Left colon (tissue), 2 donors: ENCODE data around the gene NR4A1. TPM values are rescaled to one million over a fixed set of nuclear protein-coding genes. Genes with fewer than 3 reads are reported as not detected.

Experiments used
- ATAC-seq: fragments of 200-7000 bp; cut with Tn5 transposase; one replicate; pipeline ENCODE4 v1.9.1; 2020; ENCODE audit warnings: mild to moderate bottlenecking, moderate library complexity
- DNase-seq, 2 donors: peaks; one replicate each; pipeline ENCODE4 v3.0.0-alpha.2; 2020
- intact Hi-C, 2 donors: fragments of 100-400 bp; cut with DNase I in 1 of 2; cut with micrococcal nuclease in 1 of 2; formaldehyde crosslinking; loops; one replicate each; pipeline versions ENCODE4 v1.11.2 to v1.14.0; 2022; cut with DNase I, micrococcal nuclease
- total RNA-seq, 2 donors: library from RNA; stranded (reverse); fragmentation: NEBNext Ultra II Directional; extraction: Animal tissue kit (Norgen Biotek cat#: 25700); gene quantifications; one replicate each; pipeline ENCODE4 v1.2.1, GENCODE V29; 2021
- donor health status: DM: no; HTN: no; CAD: no.
- donor health status: DM: yes; HTN: yes; CAD: no.

The NR4A1 gene
- total RNA-seq, 2 donors from 2014 or later, result 37.7 to 182 TPM

DNA sequence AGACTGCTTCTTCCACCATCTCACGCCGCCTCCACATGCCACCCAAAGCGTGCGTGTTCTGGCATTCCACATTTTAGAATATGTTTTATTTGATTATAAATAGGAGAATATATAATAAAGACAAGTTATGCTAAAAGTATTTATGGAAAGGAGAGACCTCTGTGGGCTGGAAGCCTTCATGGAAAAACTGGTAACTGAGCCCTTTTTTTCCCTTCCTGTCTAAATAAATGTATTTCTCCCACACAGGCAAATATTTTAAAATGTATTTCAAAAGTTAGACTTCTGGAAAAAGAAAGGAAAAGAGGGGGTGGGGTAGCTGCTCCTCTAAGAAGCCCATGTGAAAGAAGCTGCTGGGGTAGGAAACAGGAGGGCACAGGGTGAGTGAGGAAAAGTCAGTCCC, 16.1 kb upstream of the NR4A1 start:
- ATAC-seq, result no peak
- DNase-seq, result no peak
- intact Hi-C loops, result no loop called here

DNA sequence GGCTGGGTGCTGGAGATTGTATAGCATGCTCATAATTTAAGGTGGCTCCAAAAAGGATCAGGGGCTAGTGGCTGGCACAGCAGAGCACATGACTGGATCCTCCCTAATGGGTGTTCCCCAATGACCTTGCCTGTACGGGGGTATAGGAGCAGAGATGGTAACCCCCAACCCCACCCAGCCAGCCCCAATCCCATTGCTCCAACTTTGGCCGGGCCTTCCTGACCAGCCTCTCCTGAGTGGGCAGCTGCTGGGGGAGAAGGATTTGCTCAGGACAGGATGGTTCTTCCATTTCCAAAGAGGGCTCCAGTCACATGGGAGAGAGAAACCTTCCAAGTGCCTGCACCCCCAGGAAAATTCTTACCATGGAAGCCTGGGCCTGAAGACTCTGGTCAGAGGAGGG, 15.3 kb upstream of the NR4A1 start:
- intact Hi-C loops, result no loop called here
- DNase-seq (no peak), ATAC-seq (no peak)

DNA sequence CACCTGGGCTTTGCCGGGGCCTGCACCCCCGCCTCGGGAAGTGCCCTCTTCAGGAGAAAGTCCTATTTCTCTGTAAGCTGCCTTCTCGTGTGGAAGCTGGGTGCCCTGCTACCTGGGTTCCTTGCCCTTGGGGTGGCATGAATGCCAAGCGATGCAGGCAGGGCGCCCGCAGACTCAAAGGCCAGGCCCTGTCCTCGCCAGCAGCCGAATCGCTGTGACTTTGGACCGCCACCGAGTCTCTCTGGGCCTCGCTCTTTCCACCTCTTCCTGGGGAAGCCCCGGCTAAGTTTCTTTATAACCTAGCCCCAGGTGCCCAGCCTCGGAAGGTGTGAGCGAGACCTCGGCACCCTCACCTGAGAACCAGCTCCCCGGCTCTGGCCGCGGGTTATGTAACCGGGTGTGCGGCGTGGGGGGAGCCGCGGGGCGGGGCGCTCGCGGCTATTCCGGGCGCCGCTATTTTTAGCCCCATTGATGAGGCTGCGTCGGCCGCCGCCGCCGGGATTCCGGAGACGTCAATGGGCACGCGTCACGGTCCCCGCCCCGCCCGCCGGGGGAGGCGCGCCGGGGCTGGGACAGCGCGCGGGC, 14.6 kb upstream of the NR4A1 start:
- DNase-seq, result peak; percentile 90 to 92
- intact Hi-C loops, result no loop called here
- ATAC-seq, result peak; percentile 68

DNA sequence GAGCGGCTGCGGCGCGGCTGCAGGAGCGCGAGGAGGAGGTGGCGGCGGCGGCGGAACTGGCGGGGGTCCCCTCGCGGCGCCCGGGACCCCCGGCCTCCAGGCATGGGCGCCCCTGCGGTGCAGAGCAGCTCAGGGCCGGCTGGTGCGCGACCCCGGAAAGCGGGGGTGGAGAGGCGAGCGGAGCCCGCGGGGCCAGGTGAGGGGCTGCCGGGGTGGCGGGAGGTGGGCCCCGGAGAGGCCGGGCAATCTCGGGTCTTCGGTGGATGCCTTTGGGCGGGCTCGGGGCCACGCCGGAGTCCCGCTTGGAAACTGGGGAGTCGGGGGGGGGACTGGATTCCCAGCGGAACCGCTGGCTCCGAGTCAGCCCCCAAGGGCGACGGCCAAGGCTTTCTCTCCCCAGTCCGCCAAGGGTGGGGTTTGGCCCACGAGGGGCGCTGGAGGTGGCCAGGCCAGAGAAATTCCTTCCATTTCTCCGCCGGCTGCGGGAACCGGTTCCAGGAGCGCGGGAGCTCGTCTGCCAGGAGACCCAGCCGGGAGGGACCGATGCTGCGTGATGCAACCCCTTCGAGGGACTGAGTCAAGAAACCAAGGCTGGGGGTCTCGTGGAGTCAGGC, 13.9 kb upstream of the NR4A1 start:
- intact Hi-C loops, result no loop called here
- ATAC-seq (no peak), DNase-seq (peak in 1 of 2 donors; percentile 57)

DNA sequence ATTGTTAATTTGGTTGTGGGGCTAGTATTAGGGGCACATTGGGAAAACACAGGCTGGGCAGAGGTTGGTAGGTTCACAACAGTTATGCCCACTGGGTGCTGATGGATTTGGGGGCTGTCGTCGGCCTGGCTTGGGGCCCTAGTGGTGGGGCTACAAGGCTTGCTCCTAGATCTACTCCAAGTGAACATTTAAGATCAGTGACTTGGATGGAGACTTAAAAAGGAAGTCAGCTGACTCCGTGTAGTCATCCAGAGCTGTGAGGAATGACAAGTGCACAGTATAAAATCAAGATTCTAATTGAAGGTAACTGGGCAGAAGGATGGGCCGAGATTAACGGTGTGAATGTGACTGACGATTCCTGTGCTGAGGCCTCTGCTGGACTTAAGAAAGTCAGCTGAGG, 12.8 kb upstream of the NR4A1 start:
- ATAC-seq (no peak), DNase-seq (peak in 1 of 2 donors; percentile 23)
- intact Hi-C loops, result no loop called here

DNA sequence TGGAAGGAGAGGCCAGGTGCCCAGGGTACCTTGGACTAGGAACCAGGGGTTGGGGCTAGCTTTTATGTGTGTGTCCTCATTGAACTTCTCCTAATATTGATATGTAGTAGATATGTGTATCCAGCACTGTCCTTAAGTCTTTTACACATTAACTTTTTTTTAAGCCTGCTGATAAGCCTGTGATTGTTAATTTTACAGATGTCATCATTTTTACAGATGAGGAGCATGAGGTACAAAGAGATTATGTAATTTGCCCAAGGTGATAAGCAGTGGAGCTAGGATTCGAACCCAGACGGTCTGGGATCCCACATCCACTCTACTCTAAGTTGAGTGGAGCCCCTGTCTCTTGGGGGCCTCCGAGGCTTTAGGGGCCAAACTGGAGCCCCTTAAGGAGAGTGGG, 10.2 kb upstream of the NR4A1 start:
- DNase-seq, result no peak
- no peak for ATAC-seq
- intact Hi-C loops, result no loop called here

DNA sequence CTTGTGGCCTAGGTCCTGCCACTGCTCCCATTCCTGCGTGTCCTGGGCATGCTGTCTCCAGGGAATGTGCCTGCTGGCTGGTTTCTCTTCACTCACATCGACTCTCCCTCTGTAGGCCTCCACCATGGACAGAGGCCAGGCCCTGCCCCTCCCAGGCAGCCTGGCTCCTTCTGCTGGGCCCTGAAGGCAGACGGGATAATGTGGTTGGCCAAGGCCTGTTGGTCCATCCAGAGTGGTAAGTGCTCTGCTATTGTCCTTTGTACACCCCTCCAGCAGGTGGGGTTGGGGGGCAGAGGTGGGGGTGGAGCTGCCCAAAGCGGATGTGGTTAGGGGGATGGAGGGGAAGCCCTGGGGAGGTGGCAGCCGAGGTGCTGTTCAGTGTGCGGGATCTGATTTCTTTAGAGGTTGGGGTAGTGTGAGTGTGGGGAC, 9.5 kb upstream of the NR4A1 start:
- ATAC-seq (no peak), DNase-seq (peak in 1 of 2 donors; percentile 26)
- intact Hi-C loops, result no loop called here

DNA sequence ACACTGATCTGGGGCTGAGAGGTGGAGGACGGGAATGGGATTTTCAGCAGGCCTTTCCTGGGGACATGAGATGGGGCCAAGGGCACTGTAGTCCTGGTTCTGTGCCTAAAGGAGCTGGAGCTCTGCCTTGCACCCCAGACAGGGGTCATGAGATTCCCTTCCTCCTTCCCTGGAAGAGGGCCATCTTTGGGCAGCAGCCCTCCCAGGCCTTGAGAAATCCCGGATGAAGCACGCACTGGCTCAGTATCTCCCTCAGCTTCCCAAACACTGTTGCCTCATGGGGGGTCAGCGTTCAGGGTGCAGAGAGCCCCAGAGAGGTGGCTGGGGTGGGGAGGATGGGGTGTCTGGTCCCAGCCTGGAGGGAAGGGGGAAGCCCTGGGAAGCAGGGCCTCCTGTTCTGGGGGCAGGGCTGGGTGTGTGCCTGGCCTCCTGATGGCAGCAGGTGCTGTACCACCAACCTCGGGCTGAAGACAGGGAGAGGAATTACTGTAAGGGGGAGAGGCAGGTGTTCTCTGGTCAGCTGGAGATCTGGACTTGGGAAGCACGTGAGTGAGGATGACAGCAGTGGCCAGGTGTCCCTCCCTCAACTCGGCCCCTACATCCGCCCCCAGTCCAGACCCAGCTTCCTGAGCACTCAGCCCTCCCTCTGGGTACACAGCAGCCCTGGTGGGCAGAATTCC, 8.4 kb upstream of the NR4A1 start:
- DNase-seq (peak in 1 of 2 donors; percentile 20), ATAC-seq (no peak)
- intact Hi-C loops, result no loop called here

DNA sequence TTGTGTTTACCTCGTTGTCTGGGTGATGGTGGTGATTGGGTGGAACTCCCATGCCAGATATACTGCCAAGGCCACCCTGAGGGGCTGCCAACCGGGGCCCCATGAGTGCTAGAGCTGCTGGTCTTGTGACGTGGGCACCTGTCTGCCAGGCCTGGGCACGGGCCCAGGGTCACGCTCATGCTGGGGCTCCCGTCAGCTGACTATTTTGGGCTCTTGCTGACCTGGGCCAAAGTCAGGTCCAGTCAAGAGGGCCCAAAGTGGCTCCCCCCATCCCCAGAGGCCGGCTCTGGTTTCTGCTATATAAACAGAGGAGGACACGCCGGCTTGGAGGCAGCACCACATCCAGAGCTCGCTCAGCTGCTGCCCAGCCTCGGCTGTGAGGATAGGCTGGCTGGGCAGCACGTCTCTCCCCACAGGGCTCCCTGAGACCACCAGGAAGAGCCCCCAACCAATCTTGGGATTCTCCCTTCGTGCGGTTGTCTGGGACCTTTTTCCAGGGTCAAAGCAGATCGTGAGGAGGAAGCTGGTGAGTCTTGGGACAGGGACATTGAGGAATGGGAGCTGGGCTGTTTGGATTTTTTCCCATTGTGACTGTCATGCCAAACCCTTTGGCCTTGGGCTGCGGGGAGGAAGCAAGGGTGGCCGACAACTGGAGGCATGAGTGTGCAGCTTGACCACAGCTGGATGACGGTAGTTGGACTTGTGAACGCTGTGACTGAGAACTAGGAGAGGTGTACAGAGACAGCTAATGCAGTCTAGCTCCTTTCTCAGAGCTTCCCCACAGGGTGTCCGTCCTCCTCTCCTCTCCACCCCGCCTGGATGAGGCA, 7.6 kb upstream of the NR4A1 start:
- no peak for DNase-seq

DNA sequence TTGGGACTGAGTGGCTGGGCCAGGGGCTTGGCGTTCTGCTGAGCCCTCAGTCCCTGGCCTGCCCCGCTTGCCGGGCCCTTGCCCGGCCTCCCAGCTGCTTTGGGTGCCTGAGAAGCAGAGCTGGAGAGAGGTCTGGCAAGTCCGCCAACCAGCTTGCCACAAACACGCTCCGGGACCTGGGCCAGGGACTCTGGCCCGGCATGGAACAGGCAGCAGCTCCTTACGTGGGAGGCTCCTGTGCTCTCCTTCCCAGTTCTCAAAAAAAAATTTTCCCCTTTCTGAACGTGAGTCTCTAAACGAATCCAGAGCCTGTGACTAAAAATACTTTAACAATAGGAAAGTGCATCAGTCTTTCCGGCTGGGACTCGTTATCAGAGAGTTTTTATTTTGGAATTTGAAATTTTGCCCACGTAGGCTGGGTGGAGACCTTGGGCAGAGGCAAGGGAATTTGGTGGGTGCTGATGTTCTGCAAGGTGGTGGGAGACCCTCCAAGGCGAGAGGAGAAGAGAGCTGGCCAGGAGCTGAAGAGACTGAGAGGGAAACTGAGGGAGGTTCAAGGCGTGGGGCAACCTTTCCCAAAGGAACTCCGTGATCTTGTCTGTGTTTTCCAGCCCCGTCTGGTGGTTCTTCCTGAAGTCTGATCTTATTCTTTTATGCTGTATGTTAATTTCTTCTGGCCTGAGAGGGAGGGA, 6.8 kb upstream of the NR4A1 start:
- intact Hi-C loops, result no loop called here
- DNase-seq (peak in 1 of 2 donors; percentile 73), ATAC-seq (no peak)

More for the DNA sequence above, 7.6 kb upstream of the NR4A1 start:
- intact Hi-C loops, result no loop called here
- no peak for ATAC-seq

DNA sequence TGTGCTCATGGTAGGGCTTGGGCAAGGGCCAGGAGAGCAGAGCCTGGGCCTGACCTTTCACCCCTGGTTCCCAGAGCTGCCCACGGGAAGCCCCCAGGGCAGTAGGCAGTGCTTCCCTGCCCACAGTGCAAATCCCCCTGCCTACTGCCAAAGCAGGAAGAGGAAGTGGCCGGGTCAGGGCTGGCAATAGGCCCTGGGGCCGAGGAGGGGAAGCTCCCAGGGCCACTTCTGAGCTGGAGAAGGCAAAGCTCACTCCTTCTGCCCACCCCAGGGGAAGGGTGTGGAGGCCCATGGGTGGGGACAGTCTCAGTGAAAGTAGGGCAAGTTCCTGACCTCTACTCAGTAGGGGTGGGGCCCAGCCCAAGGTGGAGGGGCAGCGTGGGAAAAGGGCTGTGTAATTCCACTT, 5.4 kb upstream of the NR4A1 start:
- intact Hi-C loops, result no loop called here
- DNase-seq (peak; percentile 76 to 84), ATAC-seq (peak; percentile 67)

DNA sequence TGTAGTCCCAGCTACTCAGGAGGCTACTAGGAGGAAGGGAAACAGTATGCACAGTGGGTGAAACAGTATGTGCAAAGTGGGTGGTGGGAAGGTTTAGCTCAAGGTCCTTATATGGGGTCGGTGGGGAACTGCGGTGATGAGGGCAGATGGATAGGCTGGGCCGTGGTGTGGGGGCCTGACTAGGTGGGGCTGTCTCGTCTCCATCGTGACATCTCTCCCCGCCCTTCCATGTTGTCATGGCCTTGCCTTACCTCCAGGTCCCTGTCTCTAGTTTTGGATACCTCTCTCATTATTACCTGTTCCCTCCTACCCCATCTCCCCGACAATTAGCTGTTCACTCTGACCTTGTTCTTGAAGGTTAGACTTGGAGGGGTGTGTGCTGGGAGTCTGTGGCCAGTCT, 4.4 kb upstream of the NR4A1 start:
- no peak for DNase-seq
- intact Hi-C loops, result no loop called here
- ATAC-seq, result no peak

DNA sequence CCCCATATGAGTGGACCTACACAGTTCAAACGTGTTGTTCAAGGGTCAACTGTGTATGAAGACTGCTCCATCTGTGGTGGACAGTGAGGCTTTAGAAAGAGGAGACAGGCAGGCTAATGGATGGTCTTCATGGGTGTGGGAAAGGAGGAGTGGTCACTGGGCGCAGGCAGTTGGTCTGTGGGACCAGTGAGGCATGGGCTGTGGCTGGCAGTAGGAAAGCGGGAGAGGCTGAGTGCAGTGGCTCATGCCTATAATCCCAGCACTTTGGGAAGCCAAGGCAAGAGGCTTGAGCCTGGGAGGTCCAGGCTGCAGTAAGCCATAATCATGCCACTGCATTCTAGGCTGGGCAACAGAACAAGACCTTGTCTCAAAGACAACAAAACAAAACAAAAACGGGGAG, 2.0 kb upstream of the NR4A1 start:
- DNase-seq, result no peak
- ATAC-seq, result no peak
- intact Hi-C loops, result no loop called here

DNA sequence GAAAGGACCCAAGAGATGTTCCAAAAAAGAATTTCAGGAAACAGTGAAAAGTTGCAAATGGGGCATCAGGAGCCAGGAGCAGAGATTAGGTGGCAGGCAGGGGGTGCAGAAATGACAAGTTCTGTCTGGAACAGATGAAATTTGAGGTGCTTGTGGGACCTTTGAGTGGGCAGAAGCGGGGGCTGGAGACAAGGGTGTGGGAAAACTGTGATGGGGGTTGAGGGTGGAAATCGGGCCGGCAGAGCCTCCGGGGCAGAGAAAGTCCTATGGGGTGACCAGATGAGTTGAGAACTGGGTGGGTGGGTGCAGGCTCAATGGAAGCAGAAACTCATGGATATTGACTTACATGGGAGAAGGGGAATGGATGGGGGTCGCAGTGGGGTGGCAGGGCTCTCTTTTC, 1.6 kb upstream of the NR4A1 start:
- ATAC-seq, result no peak
- peak in 1 of 2 donors; percentile 28 for DNase-seq
- intact Hi-C loops, result no loop called here

DNA sequence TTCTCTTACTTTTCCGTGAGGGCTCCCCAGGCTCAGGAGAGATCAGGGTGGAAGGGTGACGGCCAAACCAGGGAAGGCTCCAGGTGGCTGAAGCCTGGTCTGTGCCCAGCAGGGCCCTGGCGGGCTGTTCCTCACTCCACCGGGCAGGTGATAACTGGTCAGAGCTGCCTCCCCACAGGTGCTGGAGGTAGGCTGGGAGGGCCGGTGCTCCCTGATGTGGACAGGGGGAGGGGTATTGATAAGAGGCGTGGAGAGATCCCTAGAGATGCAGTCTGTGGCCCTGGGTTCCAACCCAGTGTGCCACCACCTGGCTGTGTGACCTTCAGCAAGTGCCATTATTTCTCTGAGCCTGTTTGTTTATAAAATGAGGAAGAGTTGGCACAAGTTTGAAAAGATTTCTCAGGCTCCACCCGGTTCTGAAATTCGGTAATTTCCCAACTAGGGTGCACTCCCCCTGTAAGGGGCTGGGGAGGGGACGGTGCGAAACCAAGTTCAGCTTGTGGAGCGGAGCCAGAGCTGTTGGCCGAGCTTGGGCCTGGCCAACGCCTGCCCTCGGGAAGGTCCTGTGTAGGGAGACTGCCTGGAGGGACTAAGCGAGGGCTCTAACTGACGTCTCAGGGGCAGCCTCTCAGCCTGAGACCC, 1.0 kb upstream of the NR4A1 start:
- peak; percentile 47 to 65 for DNase-seq
- intact Hi-C loops, result no loop called here
- ATAC-seq, result no peak

DNA sequence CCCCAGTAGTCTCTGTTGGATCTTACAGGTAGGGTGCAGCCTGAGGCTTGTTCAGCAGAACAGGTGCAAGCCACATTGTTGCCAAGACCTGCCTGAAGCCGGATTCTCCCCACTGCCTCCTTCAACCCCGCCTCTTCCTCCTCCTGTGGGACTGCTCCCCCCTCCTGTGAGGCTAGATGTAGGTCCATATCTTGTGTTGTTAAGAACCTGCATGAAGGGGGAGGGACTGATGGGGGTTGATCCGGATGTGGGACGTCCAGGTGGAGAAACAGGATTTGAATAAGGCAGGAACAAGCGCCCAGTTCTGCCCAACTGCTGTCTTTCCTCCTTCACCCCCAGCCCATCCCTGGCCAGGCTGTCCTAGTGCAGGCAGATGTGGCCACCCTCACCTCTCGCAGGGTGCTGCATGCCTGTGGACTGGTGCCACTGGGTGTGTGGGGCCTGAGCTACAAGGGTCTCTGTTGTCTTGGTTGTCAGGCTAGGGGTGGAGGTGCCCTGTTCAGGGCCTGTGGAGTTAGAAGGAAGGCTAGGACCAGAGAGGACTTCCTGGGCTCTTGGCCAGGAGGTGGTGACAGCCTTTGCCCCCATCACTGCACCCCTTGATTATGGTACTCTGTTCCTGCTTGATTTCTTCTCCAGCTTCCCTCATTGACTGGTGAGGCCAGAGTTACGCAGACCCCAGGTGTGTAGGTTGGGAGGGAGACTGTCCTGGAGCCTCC, 1.4 kb downstream of the NR4A1 start:
- DNase-seq, result peak; percentile 71 to 87
- ATAC-seq, result peak; percentile 36
- intact Hi-C loops, result no loop called here

DNA sequence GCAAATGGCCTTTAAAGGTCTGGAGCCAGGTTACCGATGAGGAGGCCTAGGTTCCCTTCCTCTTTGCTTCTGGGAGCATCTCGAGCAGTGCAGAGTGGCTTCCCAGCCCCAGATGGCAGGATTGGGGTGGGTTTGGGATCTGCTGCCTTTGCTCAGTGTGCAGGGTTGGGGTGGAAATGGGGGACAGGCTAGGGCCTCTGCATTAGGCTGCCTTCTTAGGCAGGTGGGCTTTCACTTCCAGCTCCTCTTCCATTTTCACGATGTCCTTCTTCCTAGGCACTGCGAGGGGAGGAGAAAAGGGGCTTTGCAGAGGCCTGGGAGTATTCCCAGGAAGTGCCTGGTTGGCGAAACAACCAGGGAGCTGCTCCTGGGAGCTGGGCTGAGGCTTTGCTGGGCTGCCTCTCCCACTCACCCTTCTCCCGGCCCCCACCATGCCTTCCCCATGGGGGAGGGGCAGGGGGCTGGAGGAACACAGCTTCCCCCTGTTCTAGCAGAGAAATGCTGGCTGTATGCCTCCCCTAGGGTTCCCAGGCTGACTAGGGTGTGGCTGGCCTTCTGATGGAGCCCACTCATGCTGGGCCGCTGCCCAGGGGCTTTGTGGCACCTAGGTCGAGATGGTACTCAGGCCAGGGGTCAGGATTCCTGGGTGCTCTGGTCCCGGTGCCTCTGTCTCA, 2.4 kb downstream of the NR4A1 start:
- ATAC-seq (no peak), DNase-seq (peak in 1 of 2 donors; percentile 27)
- intact Hi-C loops, result no loop called here
